ENCODE data around the gene SEMA3B.

- TF ChIP-seq CTCF (IDR thresholded peaks at IDR 0.05) = no peak
- no peak for TF ChIP-seq POLR2A (IDR thresholded peaks at IDR 0.05)
- no peak for TF ChIP-seq EP300 (IDR thresholded peaks at IDR 0.05)
- no peak for TF ChIP-seq POLR2AphosphoS5 (IDR thresholded peaks at IDR 0.05)
These were observed 10.5 kb downstream of the SEMA3B start for GRCh38 chr3:50279255-50280016.
